A673 (cell line): ENCODE results near the gene RGS6. TPM values are rescaled to one million over a fixed set of nuclear protein-coding genes. Genes with fewer than 3 reads are reported as not detected.

Source experiments
- BruUV-seq: library from RNA; stranded (reverse); fragments of 400-500 nt; replicated peaks from 2 replicates; lab custom pipeline; 2021; lab: Mats Ljungman, UMichigan
- CTCF ChIA-PET: fragments of 300-600 bp; sonication (Branson Sonifier 250); formaldehyde crosslinking; loops from one replicate; lab custom pipeline; 2022; ENCODE audit warnings: antibody characterized with exemption; lab: Charles Lee
- POLR2A ChIA-PET: fragments of 300-600 bp; sonication (Branson Sonifier 250); formaldehyde crosslinking; loops from one replicate; lab custom pipeline; 2022; ENCODE audit warnings: antibody characterized with exemption; ENCODE audit not compliant: low non-redundant PET; lab: Charles Lee
- DNase-seq: peaks from one replicate; pipeline ENCODE4 v3.0.0-alpha.2; 2015; ENCODE audit warnings: low spot score
- H3K27ac ChIP-seq: fragments of 200-600 bp; sonication (generic); 2 replicates; pipeline ENCODE4 v1.5.1; 2016; ENCODE audit warnings: mixed run types, low read depth, mild to moderate bottlenecking, mixed read lengths, antibody characterized with exemption, low read length; ENCODE audit not compliant: poor library complexity, severe bottlenecking
- H3K27me3 ChIP-seq: fragments of 200-600 bp; sonication (generic); replicated peaks from 2 replicates; pipeline ENCODE4 v1.6.1; 2017; ENCODE audit warnings: mixed run types, low read depth, mild to moderate bottlenecking, mixed read lengths, antibody characterized with exemption, low read length; ENCODE audit not compliant: insufficient read depth, poor library complexity
- H3K36me3 ChIP-seq: fragments of 200-600 bp; sonication (generic); 2 replicates; pipeline ENCODE4 v1.6.1; 2016; ENCODE audit warnings: mixed run types, mild to moderate bottlenecking, mixed read lengths, antibody characterized with exemption, low read length; ENCODE audit not compliant: insufficient read depth, poor library complexity, severe bottlenecking
- H3K4me1 ChIP-seq: fragments of 200-600 bp; sonication (generic); 2 replicates; pipeline ENCODE4 v1.6.1; 2017; ENCODE audit warnings: mixed run types, mild to moderate bottlenecking, mixed read lengths, antibody characterized with exemption, low read length; ENCODE audit not compliant: insufficient read depth, poor library complexity, severe bottlenecking
- H3K4me3 ChIP-seq: fragments of 200-600 bp; sonication (generic); 2 replicates; pipeline ENCODE4 v1.5.1; 2016; ENCODE audit warnings: low read depth, mixed run types, mild to moderate bottlenecking, mixed read lengths, low read length; ENCODE audit not compliant: poor library complexity, severe bottlenecking
- H3K9me3 ChIP-seq: fragments of 200-600 bp; sonication (generic); 2 replicates; pipeline ENCODE4 v1.6.1; 2016; ENCODE audit warnings: mixed run types, low read depth, mild to moderate bottlenecking, mixed read lengths, antibody characterized with exemption, low read length; ENCODE audit not compliant: poor library complexity, severe bottlenecking
- CTCF ChIP-seq: fragments of 300-800, 200-600 bp; sonication (generic); conservative IDR thresholded peaks from 2 replicates; pipeline ENCODE4 v1.5.1; 2017; ENCODE audit warnings: low read depth, mild to moderate bottlenecking, antibody characterized with exemption, low read length, moderate library complexity, mixed read lengths
- EZH2 ChIP-seq: fragments of 200-600 bp; sonication (generic); IDR thresholded peaks from 2 replicates; pipeline ENCODE4 v1.6.1; 2017; ENCODE audit warnings: borderline replicate concordance, low read depth, mild to moderate bottlenecking, mixed read lengths, antibody characterized with exemption, low read length; ENCODE audit not compliant: poor library complexity, severe bottlenecking
- intact Hi-C: fragments of 100-400 bp; cut with micrococcal nuclease; formaldehyde crosslinking; loops from one replicate; pipeline ENCODE4 v1.10.0; 2022; ENCODE audit not compliant: unreplicated experiment
- total RNA-seq: library from RNA; stranded (reverse); gene quantifications from 2 replicates; pipeline ENCODE4 v1.2.3, GENCODE V29; 2021

RGS6 gene
- total RNA-seq, 1 experiment from 2014 or later: not detected

- H3K9me3 ChIP-seq: peaks cover under 1% of the 10 kb centered on the region
- intact Hi-C loops: no loop called here
- no peaks in the 10 kb centered on the region for H3K27me3 ChIP-seq
- no peak for DNase-seq
- ChIA-PET CTCF (no interaction called here), POLR2A (interaction anchor here (0.7 kb wide), 1 partner anchor 236 kb away, joined by 15 read pairs; no protein-coding TSS in a partner anchor)
- H3K4me3 ChIP-seq: no peak overlapping the region
- no peaks in the 10 kb centered on the region for H3K36me3 ChIP-seq
- TF ChIP-seq CTCF (no peak), EZH2 (no peak)
- no peak overlapping the region for H3K27ac ChIP-seq
- BruUV-seq: no TSS peak
- H3K4me1 ChIP-seq: no peaks in the 10 kb centered on the region
Measured at GRCh38 chr14:72311516-72311915, 379.3 kb downstream of the RGS6 start.

- no peak overlapping the region for H3K4me3 ChIP-seq
- no TSS peak for BruUV-seq
- no peaks in the 10 kb centered on the region for H3K4me1 ChIP-seq
- intact Hi-C loops: no loop called here
- H3K27ac ChIP-seq: no peak overlapping the region
- POLR2A ChIA-PET: no interaction called here
- CTCF ChIA-PET: no interaction called here
- no peak for TF ChIP-seq EZH2
- no peak for TF ChIP-seq CTCF
- H3K9me3 ChIP-seq: no peaks in the 10 kb centered on the region
- H3K27me3 ChIP-seq: no peaks in the 10 kb centered on the region
- DNase-seq: no peak
- no peaks in the 10 kb centered on the region for H3K36me3 ChIP-seq
Measured at GRCh38 chr14:72314808-72315435, 382.7 kb downstream of the RGS6 start.

- CTCF ChIA-PET: no interaction called here
Measured at GRCh38 chr14:72315714-72316113, 383.5 kb downstream of the RGS6 start.

More at GRCh38 chr14:72315714-72316113, 383.5 kb downstream of the RGS6 start:
- H3K4me3 ChIP-seq: no peak overlapping the region
- TF ChIP-seq EZH2: no peak
- TF ChIP-seq CTCF: no peak
- no peaks in the 10 kb centered on the region for H3K36me3 ChIP-seq
- no TSS peak for BruUV-seq
- DNase-seq: no peak
- intact Hi-C loops: no loop called here
- no peaks in the 10 kb centered on the region for H3K4me1 ChIP-seq
- POLR2A ChIA-PET: interaction anchor here (0.6 kb wide), 1 partner anchor 460 kb away, joined by 3 read pairs; no protein-coding TSS in a partner anchor
- H3K27ac ChIP-seq: no peak overlapping the region
- no peaks in the 10 kb centered on the region for H3K9me3 ChIP-seq
- no peaks in the 10 kb centered on the region for H3K27me3 ChIP-seq
